Endodermal cell (in vitro differentiated cells): Measurements from ENCODE around the gene ROCK2. TPM values are rescaled to one million over a fixed set of nuclear protein-coding genes. Genes with fewer than 3 reads are reported as not detected.

Experiments used
- DNase-seq: peaks from one replicate; pipeline ENCODE4 v3.0.0-alpha.2; 2017
- H3K27ac ChIP-seq: 2 replicates; pipeline ENCODE4 v1.5.1; 2013; ENCODE audit warnings: mild to moderate bottlenecking, low read depth, low read length, moderate library complexity
- H3K27me3 ChIP-seq: 2 replicates; pipeline ENCODE4 v1.6.1; 2013; ENCODE audit warnings: mild to moderate bottlenecking, low read length, moderate library complexity; ENCODE audit not compliant: insufficient read depth, control insufficient read depth, poor library complexity, severe bottlenecking
- H3K36me3 ChIP-seq: 2 replicates; pipeline ENCODE4 v1.7.0; 2013; ENCODE audit warnings: mild to moderate bottlenecking, low read length, moderate library complexity; ENCODE audit not compliant: control insufficient read depth, insufficient read depth
- H3K4me1 ChIP-seq: one replicate; pipeline ENCODE4 v1.7.0; 2013; ENCODE audit warnings: low read length; ENCODE audit not compliant: control insufficient read depth, insufficient read depth
- H3K4me3 ChIP-seq: 2 replicates; pipeline ENCODE4 v1.5.1; 2013; ENCODE audit warnings: mild to moderate bottlenecking, low read length, moderate library complexity
- H3K9ac ChIP-seq: 2 replicates; pipeline ENCODE4 v1.6.1; 2013; ENCODE audit warnings: mild to moderate bottlenecking, low read length, moderate library complexity; ENCODE audit not compliant: poor library complexity, severe bottlenecking; ENCODE audit errors: extremely low read depth
- H3K9me3 ChIP-seq: 2 replicates; pipeline ENCODE4 v1.6.1; 2013; ENCODE audit warnings: mild to moderate bottlenecking, low read length, moderate library complexity; ENCODE audit not compliant: control insufficient read depth
- H3K27ac Mint-ChIP-seq: 2 replicates; pipeline ENCODE4 v1.8.0; 2020; ENCODE audit warnings: mixed read lengths
- H3K27me3 Mint-ChIP-seq: 2 replicates; pipeline ENCODE4 v1.8.0; 2021; ENCODE audit warnings: mild to moderate bottlenecking, mixed read lengths; ENCODE audit not compliant: insufficient read depth
- H3K36me3 Mint-ChIP-seq: 2 replicates; pipeline ENCODE4 v1.8.0; 2020; ENCODE audit warnings: low read depth, mixed read lengths
- H3K4me1 Mint-ChIP-seq: 2 replicates; pipeline ENCODE4 v1.8.0; 2020; ENCODE audit warnings: mixed read lengths
- H3K4me3 Mint-ChIP-seq: 2 replicates; pipeline ENCODE4 v1.8.0; 2020; ENCODE audit warnings: mild to moderate bottlenecking, moderate library complexity, mixed read lengths
- H3K9me3 Mint-ChIP-seq: 2 replicates; pipeline ENCODE4 v1.8.0; 2020; ENCODE audit warnings: mild to moderate bottlenecking, mixed read lengths
- CTCF ChIP-seq: fragments of 200-600 bp; sonication (generic); conservative IDR thresholded peaks from 2 replicates; pipeline ENCODE4 v1.5.0; 2021; ENCODE audit warnings: antibody characterized with exemption, mild to moderate bottlenecking
- WGBS, 2 experiments: methylation state at CpG; one replicate each; pipeline versions ENCODE4 v1.1.5 to v1.1.7; 2013; ENCODE audit warnings: missing lambda C conversion rate in 2 of 2, mixed read lengths in 1 of 2; ENCODE audit not compliant: insufficient coverage in 1 of 2, insufficient read length in 1 of 2; 5-methylcytosine and 5-hydroxymethylcytosine counted together
- total RNA-seq, 2 donors: library from RNA; stranded (reverse); fragmentation: NEBNext Ultra II Directional in 1 of 2; extraction: Animal tissue kit (Norgen Biotek cat#: 25700) in 1 of 2; gene quantifications; 2 replicates in 1 of 2; 3 replicates in 1 of 2; pipeline ENCODE4 v1.2.1, GENCODE V29; 2021

The ROCK2 gene
- total RNA-seq, 2 donors from 2014 or later = 27.2 to 32.6 TPM

- Mint-ChIP-seq H3K36me3 (peaks cover 34% of the 10 kb centered on the region), H3K4me3 (no peak overlapping the region)
Measured at GRCh38 chr2:11208083-11208482, 136.4 kb downstream of the ROCK2 start.

DNA sequence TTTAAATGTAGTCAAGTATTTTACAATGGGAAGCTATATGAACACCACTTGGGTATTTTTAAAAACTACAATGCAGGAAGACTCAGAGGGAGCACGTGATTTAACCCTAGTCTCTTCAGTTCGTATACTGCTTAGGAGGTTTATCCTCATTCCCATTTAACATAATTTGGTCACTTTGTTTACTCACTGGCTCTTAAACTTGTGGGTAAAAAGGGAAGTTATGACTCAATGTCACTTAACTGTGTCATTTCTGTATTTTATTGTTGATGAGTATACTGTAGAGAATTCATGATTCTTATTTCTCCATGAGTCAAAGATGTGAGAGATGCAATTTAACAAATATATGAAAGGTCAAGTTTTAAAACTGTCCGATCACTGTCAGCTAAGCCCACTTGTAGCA is 141.0 kb downstream of the ROCK2 start:
- Histone ChIP-seq H3K27me3 (no peaks in the 10 kb centered on the region), H3K4me3 (no peak overlapping the region), H3K36me3 (peaks cover 74% of the 10 kb centered on the region), H3K27ac (no peak overlapping the region), H3K9ac (no peak overlapping the region), H3K9me3 (no peaks in the 10 kb centered on the region), H3K4me1 (no peaks in the 10 kb centered on the region)
- peaks cover 38% of the 10 kb centered on the region for H3K36me3 Mint-ChIP-seq
- 94 to 100% methylated on average over 1 to 3 of the region's 3 CpGs for WGBS, 2 experiments
- H3K27ac Mint-ChIP-seq = no peak overlapping the region
- peaks cover 2% of the 10 kb centered on the region for H3K4me1 Mint-ChIP-seq
- no peaks in the 10 kb centered on the region for H3K27me3 Mint-ChIP-seq
- H3K9me3 Mint-ChIP-seq = no peaks in the 10 kb centered on the region
- no peak for DNase-seq
- no peak overlapping the region for H3K4me3 Mint-ChIP-seq
- no peak for TF ChIP-seq CTCF

More at GRCh38 chr2:11208083-11208482, 136.4 kb downstream of the ROCK2 start:
- Mint-ChIP-seq H3K27me3 (no peaks in the 10 kb centered on the region), H3K4me1 (peaks cover 2% of the 10 kb centered on the region), H3K9me3 (no peaks in the 10 kb centered on the region), H3K27ac (no peak overlapping the region)
- H3K27ac ChIP-seq = no peak overlapping the region
- no peak for DNase-seq
- H3K4me3 ChIP-seq = no peak overlapping the region
- no peak overlapping the region for H3K9ac ChIP-seq
- no peaks in the 10 kb centered on the region for H3K4me1 ChIP-seq
- H3K27me3 ChIP-seq = no peaks in the 10 kb centered on the region
- H3K36me3 ChIP-seq = peaks cover 63% of the 10 kb centered on the region
- no peaks in the 10 kb centered on the region for H3K9me3 ChIP-seq
- TF ChIP-seq CTCF = no peak

GRCh38 chr2:11201969-11202368 is 142.5 kb downstream of the ROCK2 start:
- H3K9me3 Mint-ChIP-seq = no peaks in the 10 kb centered on the region
- WGBS, 2 experiments = 86 to 91% methylated on average over 3 to 5 of the region's 5 CpGs

More at GRCh38 chr2:11201969-11202368, 142.5 kb downstream of the ROCK2 start:
- Histone ChIP-seq H3K36me3 (peaks cover 80% of the 10 kb centered on the region), H3K4me1 (no peaks in the 10 kb centered on the region), H3K9ac (no peak overlapping the region), H3K4me3 (no peak overlapping the region), H3K27ac (no peak overlapping the region), H3K9me3 (no peaks in the 10 kb centered on the region), H3K27me3 (no peaks in the 10 kb centered on the region)
- Mint-ChIP-seq H3K27ac (peak overlapping the region; percentile 63), H3K4me1 (peaks cover 2% of the 10 kb centered on the region), H3K27me3 (no peaks in the 10 kb centered on the region), H3K36me3 (peaks cover 38% of the 10 kb centered on the region), H3K4me3 (no peak overlapping the region)
- DNase-seq = no peak
- no peak for TF ChIP-seq CTCF
